ENCODE measurements around the gene PPP2R5D.
A peak's percentile ranks its signal among the peaks of the same experiment; 100 is the strongest.

The PPP2R5D gene

DNA sequence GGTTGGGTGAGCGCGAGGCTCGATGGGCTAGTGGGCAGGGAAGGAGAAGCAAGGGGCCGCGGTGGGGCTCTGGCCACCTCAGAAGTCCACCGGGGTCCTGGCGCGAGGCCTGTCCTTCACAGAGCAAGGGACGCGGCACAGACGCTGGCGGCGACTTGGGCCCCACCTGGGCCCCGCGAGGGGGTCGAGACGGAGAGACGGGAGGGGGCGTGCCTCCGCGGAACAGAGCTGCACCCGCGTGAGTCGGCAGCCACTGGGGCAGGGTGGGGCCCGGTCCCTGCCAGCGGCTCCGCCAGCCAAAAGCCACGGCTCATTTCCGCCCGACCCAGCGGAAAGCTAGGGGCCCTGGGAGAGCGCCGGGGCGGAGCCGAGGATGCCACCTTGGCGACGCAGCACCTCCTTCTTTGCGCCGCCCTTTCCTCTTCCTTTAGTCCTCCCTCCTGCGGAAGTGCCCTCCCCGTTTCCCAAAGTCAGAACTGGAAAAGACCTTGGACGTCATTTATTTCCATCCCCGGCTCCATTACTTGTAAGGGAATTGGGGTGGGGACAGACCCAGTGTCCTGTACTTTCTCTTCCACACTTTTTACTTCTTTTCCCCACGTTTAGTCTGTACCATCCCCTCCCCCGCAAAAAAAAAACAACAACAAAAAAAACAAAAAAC is 69.3 kb downstream of the PPP2R5D start, which contains the start of gene CUL7:
Gene CUL7, minus strand, starts transcription at position 307 of the 661 bp plus-strand sequence. CDS start 1,063 bp downstream, outside the sequence.
- DNase-seq = peak in 49 of 51 donors; percentile 14 to 84 (median 64)

DNA sequence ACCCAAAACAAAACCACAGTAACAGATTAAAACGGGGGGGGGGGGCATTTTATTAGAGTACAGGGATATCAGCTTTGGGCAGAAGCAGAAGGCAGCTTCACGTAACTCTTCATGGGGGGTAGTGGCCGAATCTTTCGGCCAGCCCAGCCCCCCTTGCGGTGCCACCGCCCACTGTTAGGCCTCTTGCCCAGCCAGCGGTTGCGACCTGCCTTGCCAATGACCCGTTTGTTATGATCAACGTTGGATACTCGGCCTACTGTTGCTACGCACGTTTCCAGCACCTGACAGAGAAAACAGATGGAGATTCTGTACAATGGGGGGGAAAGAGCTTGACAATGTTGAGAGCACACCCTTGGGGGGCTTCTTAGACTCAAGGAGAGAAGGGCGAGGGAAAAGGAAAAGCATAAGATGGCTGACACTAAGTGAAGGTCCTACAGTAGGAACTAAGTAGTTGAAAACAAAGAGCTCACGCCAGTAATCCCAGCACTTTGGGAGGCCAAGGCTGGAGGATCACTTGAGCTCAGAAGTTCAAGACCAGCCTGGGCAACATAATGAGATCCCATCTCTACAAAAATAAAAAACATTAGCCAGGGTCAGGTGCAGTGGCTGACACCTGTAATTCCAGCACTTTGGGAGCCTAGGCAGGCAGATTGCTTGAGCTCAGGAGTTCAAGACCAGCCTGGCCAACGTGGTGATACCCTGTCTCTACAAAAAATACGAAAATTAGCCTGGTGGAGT is 70.0 kb downstream of the PPP2R5D start:
- no peak for DNase-seq

DNA sequence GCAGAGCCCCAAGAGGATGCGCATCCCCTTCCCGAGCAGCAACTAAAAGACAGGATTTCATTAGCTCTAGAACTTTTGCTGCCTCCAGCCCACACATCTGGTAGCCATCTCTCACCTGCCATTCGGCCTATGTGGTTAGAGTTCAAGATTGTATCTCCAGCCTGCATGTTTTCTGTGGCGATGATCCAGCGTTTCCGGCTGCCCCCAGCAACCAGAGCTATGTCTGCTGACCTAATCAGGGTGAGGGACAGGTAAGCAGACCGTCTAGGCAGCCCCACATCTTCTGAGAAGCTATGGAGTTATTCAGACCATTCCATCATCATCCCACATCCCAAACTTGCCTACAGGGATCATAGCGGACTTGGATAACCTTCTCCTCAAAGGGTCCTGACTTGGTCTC is 71.6 kb downstream of the PPP2R5D start:
- DNase-seq = no peak

DNA sequence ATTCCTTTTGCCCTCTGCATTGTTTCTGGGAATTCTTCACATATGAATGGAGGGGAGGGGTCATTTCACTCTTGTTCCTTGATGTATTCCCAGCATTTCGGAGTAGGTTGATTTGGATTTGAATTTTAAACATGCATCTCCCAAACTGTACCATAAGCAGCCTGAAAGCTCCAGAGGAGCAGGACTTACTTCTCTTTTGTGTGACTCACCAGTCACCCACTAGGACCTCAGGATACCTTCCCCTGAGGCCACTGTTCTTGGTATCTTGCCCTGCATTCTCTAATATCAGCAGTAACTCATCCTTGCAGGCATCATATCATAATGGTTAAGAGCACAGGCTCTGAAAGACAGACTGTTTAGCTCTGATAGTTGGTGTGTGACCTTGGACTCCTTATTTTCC is 74.2 kb downstream of the PPP2R5D start:
- DNase-seq = no peak

DNA sequence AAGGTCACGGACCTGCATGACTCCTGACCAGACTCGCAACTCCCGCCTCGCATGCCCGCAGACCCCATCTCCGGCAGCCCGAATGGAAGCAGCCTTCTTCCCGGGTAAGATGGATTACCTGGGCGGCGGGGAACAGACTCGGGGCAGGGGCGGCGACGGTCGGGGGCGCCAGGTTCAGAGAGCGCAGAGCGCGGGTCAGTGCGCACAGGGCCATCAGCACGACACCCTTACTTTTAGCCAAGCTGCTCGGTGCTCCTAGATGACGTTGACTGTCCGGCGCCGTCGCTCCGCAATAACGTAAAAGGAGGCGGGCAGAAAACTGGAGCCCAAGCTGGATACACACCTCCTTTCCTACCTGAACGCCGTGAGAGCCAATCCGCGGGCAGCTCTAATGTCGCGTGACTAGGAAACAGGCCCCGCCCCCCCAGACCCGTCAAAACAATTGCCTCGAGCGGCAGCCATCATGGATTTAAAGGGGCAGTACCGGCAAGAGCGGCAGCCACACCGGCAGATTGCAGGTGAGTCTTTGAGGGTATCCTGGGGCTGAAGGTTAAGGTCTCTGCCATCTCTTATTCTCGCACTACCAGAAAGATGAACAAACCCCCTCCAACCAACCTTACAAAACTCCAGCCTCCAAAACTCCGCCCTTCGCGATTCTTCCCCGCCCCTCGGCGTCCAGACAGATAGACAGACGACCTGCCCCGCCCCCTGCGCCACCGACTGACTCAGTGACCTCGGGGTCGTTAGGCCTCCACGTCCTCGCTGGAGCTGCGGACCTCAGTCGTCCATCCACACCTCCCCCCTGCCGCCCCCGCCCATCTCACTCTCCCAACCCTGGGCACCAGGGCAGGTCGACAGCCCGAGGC is 75.0 kb downstream of the PPP2R5D start, which contains the start of the genes KLC4 and MRPL2:
Gene KLC4, plus strand, starts transcription at position 464 of the 866 bp plus-strand sequence. CDS start 1,705 bp downstream, outside the sequence.
Gene MRPL2, minus strand, starts transcription at position 267 of the 866 bp plus-strand sequence. Its CDS starts 53 bp downstream, at position 214.
- peak; percentile 89 to 100 (median 98) for DNase-seq

DNA sequence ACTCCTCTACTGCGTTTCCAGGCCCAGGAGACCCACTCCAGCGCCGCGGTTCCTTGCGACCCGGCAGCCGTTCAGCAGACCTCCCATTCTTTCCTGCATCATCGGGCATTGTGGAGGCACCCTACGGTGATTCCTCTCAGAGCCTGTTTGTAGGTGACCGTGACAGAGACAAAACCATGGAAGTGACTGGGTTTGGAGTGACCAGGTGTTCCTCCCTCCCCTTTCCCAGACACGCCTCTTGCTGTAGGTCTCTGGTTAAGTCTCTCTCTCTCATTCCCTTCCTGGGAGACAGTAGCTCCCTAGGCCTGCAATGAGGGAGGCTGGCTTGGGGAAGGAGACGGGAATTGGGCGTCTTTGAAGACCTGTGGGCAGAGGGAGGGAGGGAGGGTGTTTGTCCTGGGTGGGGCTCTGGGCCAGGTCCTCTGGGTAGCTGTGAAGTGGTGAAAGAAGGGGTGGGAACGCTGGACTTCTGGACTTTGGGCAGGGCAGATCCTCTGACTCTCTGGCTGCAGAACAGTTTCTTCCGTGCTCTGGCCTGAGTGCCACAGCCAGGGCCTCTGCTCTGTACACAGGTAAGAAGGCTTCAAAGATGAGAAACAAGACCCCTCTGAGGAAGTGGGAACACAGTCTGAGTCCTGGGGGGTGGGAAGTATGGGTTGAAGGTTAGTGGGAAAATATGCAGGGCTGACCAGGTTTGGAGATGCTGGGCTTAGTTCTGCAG is 75.8 kb downstream of the PPP2R5D start:
- peak in 2 of 51 donors; percentile 32 to 34 for DNase-seq

DNA sequence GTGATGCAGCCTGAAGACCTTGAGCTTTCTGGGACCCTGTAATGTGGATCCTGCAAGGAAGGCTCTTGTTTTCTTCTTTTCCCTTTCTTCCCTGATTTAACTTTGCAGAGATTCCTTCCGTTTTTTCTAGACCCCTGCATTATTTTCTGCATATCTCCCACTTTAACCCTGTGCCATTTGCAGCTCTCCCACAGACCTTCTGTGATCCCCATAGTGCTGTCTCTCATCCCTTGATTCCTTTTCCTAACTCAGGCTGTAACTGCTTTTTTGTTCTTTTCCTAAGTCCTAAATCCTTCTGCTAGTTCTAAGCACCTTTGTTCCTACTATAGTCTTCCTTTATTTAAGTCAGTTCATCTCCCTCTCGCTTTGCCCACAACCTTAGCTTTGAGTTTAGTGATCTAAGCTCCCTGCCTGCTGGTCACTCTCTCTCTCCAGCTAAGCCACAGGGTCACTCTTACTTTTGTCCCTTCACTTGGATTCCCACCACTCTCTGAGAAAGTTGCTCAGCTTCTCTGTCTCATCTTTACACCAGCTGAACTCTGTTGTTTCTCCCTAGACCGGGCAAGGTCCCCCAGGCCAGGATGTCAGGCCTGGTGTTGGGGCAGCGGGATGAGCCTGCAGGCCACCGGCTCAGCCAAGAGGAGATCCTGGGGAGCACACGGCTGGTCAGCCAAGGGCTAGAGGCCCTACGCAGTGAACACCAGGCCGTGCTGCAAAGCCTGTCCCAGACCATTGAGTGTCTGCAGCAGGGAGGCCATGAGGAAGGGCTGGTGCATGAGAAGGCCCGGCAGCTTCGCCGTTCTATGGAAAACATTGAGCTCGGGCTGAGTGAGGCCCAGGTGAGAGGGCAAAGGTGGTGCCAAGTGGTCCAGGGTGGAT is 76.6 kb downstream of the PPP2R5D start:
- no peak for DNase-seq

DNA sequence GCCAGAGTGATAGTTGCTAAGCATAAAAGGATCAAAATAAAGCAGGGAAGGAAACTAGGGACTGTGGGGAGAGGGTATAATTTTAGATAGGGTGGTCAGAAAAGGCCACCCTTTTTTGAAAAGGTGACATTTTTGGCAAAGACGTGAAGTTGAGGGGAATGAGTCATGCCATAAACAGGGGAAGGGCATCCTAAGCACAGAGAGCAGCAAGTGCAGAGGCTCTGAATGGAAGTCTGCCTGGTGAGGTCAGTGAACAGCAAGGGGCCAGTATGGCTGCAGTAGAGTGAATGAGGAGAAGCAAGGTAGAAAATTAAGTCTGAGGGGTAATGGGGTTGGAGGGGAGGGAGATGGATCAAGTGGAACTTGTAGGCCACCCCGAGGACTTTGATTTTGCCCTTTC is 77.5 kb downstream of the PPP2R5D start:
- no peak for DNase-seq

Data from hypothalamus (tissue), 51 donors.